ENCODE measurements around the gene HECTD4.

- no peak for TF ChIP-seq CTCF (conservative IDR thresholded peaks at IDR 0.05; ENCODE audit: low read depth in 2 of 2)
- no peak for TF ChIP-seq REST (IDR thresholded peaks at IDR 0.05; ENCODE audit: unreplicated experiment)
- TF ChIP-seq JUNB (IDR thresholded peaks at IDR 0.05; ENCODE audit: unreplicated experiment) = no peak
- no peak for TF ChIP-seq EZH2 (IDR thresholded peaks at IDR 0.05; ENCODE audit: low read depth, unreplicated experiment)
- TF ChIP-seq POLR2AphosphoS5 (IDR thresholded peaks at IDR 0.05; ENCODE audit: low read depth) = no peak
- TF ChIP-seq EZH2phosphoT487 (IDR thresholded peaks at IDR 0.05; ENCODE audit: unreplicated experiment) = no peak
- TF ChIP-seq CREB1 (CRISPR knock-in tag; IDR thresholded peaks at IDR 0.05; ENCODE audit: low read depth) = no peak
- TF ChIP-seq ZNF114 (CRISPR knock-in tag; IDR thresholded peaks at IDR 0.05) = no peak
- TF ChIP-seq ETS1 (IDR thresholded peaks at IDR 0.05) = no peak
- no peak for TF ChIP-seq STAT1 (IDR thresholded peaks at IDR 0.05; ENCODE audit: unreplicated experiment)
- TF ChIP-seq NANOG (IDR thresholded peaks at IDR 0.05; ENCODE audit: borderline replicate concordance) = no peak
- TF ChIP-seq ZNF331 (CRISPR knock-in tag; IDR thresholded peaks at IDR 0.05; ENCODE audit: low read depth) = no peak
These were observed 142.3 kb downstream of the HECTD4 start for GRCh38 chr12:112239881-112240280.

Data from GM23338 (cell line).